HG03066 (cell line): ENCODE measurements around the gene SIVA1.

Source experiments
- ATAC-seq: cut with Tn5 transposase; IDR thresholded peaks from one replicate; pipeline ENCODE4 v1.9.1; 2021; ENCODE audit warnings: low read depth; ENCODE audit not compliant: unreplicated experiment

The SIVA1 gene, protein sequence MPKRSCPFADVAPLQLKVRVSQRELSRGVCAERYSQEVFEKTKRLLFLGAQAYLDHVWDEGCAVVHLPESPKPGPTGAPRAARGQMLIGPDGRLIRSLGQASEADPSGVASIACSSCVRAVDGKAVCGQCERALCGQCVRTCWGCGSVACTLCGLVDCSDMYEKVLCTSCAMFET

DNA sequence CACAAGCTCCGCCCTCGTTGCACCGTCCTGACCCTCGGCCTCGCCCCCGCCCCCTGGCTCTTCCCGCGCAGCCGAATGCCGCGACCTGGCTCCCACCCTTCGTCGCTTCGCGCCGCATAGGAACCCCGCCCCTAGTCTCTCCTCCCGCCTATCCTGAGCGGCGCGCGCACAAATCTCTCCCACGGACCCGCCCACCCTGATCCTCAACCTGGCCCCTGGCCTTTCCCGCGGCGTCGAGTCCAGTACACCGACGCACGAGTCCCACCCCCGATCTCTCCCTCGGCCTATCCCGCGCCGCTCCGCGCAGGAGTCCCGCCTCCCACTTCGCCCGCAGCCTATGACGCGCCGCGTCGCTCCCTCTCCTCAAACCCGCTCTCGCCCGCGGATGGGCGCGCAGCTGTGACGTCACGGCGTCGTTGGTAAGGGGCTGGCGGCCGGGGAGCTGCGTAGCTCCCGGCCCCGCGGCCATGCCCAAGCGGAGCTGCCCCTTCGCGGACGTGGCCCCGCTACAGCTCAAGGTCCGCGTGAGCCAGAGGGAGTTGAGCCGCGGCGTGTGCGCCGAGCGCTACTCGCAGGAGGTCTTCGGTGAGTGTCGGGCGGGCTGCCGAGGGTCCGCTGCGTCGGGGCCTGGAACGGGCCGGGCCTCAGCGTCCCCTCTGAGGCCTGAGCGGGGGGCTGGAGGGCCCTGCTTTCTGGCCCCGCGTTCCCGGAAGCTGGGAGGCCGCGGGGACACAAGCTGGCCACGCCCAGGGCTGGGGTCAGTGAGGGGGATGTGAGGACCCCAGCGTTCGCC, at the start of gene SIVA1:
Gene SIVA1 (plus strand): TSS at position 413 of the 793 bp plus-strand sequence. CDS start 55 bp downstream, at position 468.
- ATAC-seq: peak; percentile 83

DNA sequence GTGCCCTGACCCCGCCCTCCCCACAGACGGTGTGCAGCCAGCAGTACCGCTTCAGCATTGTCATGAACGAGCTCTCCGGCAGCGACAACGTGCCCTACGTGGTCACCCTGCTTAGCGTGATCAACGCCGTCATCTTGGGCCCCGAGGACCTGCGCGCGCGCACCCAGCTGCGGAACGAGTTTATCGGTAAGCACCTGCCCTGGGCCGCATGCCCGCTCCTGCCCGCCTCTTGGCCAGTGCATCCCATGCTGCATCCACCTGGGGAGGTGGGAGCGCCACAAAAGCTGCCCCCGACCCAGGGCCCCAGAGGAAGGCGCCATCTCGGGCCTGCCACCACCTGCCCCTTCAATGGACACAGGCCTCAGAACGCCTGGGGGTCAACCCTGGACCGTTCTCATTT, 49.7 kb upstream of the SIVA1 start:
- no peak for ATAC-seq

GRCh38 chr14:104704252-104704651, 48.7 kb upstream of the SIVA1 start:
- ATAC-seq: no peak

DNA sequence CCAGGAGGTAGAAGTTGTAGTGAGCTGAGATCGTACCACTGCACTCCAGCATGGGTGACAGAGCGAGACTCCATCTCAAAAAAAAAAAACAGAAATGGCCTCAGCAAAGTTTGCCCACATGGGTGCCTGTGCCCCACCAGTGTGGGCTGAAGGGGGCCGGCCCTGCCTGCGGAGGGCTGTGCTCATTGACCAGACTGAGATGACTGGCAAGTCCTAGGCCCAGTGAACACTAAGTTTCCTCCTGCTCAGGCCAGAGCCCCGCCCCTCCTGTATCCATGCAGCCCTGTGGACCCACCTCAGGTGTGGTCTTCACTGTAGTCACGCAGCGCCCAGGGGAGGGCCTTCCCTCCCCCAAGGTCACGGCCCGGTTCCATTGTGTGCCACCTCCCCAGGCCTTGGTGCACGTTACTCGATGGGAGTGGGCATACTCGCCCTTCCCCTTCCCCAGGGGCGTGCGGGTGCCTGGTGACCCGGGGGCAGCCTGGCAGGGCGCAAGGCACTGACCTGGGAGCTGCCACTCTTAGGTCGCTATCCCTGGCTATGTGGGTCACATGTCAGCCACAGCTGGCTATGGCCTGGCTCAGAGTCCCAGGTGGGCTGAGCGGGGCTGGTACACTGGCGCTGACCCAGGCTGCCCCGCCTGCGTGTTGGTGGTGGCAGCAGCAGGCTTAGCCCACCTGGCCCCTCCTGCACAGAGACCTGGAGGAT, 47.5 kb upstream of the SIVA1 start:
- ATAC-seq: no peak

DNA sequence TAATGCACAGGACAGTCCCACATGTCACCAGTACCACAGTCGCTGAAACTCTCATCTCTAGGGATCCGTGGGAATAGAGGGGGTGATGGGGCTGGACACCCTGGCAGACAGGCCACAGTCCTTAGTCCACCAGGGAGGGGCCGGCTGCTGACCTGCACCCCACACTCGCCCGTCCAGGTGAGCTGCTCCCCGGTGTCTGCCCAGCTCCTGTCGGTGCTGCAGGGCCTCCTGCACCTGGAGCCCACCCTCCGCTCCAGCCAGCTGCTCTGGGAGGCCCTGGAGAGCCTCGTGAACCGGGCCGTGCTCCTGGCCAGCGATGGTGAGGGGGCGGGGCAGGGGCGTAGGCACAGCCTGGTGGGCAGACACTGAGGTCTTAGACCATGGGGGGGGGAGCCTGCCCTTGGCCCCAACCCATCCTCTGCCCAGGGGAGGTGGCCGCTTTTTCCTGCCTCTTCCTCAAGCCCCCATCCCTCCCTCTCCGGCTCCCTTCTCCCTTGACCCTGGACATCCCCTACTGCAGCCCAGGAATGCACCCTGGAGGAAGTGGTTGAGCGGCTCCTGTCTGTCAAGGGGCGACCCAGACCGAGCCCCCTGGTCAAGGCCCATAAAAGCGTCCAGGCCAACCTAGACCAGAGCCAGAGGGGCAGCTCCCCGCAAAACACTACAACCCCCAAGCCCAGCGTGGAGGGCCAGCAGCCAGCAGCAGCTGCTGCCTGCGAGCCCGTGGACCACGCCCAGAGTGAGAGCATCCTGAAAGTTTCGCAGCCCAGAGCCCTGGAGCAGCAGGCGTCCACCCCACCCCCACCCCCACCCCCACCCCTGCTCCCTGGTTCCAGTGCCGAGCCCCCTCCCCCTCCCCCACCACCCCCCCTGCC, 46.0 kb upstream of the SIVA1 start:
- no peak for ATAC-seq

- ATAC-seq: no peak
These were observed 45.0 kb upstream of the SIVA1 start for GRCh38 chr14:104707608-104708595.

DNA sequence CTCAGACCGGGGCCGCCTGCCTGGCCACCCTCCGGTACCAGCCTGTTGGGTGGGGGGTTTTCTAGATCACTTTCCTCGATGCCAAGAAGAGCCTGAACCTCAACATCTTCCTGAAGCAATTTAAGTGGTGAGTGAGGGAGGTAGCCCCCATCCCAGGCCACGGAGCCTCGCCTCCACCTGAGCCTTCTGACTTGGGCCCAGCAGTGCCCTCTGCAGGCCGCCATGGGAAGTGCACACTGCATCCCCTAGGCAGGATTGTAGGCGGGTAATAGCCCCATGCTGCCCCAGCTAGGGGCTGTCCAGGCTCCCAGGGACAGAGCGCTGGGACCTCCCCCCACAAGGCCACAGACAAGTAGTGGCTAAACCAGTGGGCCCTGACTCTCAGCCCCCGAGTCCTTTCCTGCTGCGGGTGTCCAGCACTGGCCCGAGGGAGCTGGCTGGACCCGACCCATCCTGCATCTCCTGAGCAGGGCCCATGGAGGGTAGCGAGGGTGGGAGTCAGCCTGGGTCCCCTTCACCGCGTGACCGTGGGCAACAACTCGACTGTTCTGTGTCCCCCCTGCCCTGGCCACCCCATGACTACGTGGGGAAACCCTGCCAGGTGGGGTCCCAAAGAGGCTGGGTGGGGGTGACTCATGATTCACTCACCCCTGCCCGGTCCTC, 44.2 kb upstream of the SIVA1 start:
- no peak for ATAC-seq

- ATAC-seq: no peak
These were observed 43.4 kb upstream of the SIVA1 start for GRCh38 chr14:104709387-104710039.

DNA sequence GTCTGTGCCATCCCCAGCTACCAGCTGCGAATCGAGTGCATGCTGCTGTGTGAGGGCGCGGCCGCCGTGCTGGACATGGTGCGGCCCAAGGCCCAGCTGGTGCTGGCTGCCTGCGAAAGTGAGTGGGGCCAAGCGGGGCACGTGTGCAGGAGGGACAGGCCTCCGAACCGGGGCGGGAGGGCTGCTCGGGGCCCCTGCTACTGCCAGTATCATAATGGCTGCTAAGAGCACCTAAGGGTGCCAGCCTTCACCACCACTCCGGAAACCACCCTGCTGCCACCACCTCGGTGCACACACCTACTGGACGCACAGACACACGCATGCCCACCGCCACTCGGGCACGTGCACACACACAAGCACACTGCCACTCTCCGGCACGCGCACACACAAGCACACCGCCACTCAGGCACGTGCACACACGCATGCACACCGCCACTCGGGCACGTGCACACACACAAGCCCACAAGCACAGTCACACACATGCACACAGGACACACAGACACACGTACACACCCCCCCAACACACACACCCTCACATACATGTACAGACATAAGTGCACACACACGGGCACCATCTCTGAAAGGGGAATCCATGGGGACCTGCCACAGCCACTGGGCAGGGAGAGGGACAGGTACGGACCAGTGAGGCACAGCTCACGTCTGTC, 42.7 kb upstream of the SIVA1 start:
- no peak for ATAC-seq

- ATAC-seq: no peak
These were observed 39.8 kb upstream of the SIVA1 start for GRCh38 chr14:104712881-104713734.

DNA sequence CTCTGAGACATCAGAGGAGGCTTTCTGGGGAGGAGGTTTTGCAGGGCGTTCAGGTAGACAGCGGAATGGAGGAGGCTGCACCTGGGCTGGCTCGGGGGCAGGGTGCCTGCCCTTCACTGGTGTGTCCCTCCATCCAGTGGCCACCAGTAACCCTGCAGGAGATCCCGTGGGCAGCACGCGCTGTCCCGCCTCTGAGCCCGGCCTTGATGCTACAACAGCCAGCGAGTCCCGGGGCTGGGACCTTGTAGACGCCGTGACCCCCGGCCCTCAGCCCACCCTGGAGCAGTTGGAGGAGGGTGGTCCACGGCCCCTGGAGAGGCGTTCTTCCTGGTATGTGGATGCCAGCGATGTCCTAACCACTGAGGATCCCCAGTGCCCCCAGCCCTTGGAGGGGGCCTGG, 38.9 kb upstream of the SIVA1 start:
- ATAC-seq: no peak

- ATAC-seq: no peak
These were observed 38.3 kb upstream of the SIVA1 start for GRCh38 chr14:104714681-104715080.

GRCh38 chr14:104715416-104715815, 37.5 kb upstream of the SIVA1 start:
- ATAC-seq: no peak

GRCh38 chr14:104715871-104716270, 37.1 kb upstream of the SIVA1 start:
- ATAC-seq: no peak

DNA sequence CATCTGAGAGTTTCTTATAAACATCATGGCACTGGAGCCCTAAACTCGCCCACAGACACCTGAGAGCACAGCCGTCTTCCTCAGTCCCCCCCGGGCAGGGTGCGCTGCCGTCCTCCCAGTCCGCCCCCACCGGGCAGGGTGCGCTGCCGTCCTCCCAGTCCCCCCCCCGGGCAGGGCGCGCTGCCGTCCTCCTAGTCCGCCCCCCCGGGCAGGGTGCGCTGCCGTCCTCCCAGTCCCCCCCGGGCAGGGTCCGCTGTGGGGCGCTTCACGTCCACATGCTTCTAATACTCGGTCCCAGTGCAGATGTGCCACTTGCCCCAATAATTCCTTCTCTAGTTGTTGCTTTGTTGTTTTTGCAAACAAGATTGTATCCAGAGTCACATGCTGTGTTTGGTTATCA, 35.8 kb upstream of the SIVA1 start:
- ATAC-seq: no peak

- no peak for ATAC-seq
These were observed 35.3 kb upstream of the SIVA1 start for GRCh38 chr14:104717646-104718045.

DNA sequence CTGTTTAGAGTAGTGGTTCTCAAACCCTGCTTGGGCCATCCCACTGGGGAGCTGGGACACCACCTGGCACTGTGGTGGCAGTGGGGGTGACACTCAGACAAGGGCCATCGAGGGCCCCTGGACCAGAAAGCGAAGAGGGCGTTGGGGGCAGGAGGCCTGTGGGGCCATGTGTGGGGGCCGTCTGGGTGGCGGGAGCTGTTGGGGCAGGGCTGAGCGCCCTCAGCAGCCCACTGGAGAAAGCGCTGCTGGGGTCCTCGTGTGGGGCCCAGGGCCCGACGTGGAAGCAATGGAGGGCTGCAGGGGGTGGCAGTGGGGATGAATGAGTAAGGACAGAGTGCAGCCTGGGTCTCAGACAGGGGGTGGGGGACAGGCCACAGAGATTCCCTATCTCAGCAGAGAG, 34.8 kb upstream of the SIVA1 start:
- ATAC-seq: no peak
